ENCODE results near the gene IMPG2.

DNA sequence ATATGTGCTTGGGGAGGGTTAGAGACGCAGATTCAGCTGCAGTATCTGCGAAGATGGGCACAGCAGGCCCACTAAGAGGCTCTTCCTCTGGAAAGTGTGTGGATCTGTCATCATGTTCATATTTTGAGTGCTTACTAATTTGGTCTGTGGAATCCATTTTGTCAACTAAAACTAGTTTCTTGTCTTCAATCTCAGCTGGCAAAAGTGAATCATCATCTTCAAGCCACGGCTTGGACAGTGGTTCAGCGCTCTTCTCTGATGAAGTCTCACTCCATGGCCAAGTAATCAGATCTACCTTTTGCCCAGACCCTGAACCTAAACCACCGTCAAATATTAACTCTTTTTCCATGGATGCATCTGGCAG is 76.2 kb downstream of the IMPG2 start:
- no peak for TF ChIP-seq CTCF (conservative IDR thresholded peaks at IDR 0.05; ENCODE audit: low read depth, low read length)
- TF ChIP-seq EZH2 (IDR thresholded peaks at IDR 0.05; ENCODE audit: borderline replicate concordance, low read depth, low read length, poor library complexity, severe bottlenecking) = no peak

Measured in A673 (cell line).